Psoas muscle (tissue), 8 donors: Measurements from ENCODE around the gene PADI2. TPM values are rescaled to one million over a fixed set of nuclear protein-coding genes. Genes with fewer than 3 reads are reported as not detected.

Experiments
- ATAC-seq, 4 donors: fragments of 200-7000 bp; cut with Tn5 transposase; one replicate each; pipeline ENCODE4 v1.9.1; 2020; ENCODE audit warnings: moderate library complexity in 3 of 4, mild to moderate bottlenecking in 2 of 4
- DNase-seq, 2 donors: peaks; one replicate each; pipeline ENCODE4 v3.0.0-alpha.2; 2020
- H3K27ac ChIP-seq: fragments of 200-600 bp; one replicate; pipeline ENCODE4 v1.8.0; 2022
- H3K27me3 ChIP-seq, 3 donors: fragments of 200-600 bp in 1 of 3; one replicate each; pipeline versions ENCODE4 v1.6.1 to v1.8.0; 2013 to 2022; ENCODE audit warnings: low read length in 2 of 3, mild to moderate bottlenecking in 2 of 3, moderate library complexity in 1 of 3; ENCODE audit not compliant: insufficient read depth in 3 of 3
- H3K36me3 ChIP-seq, 2 donors: fragments of 200-600 bp in 1 of 2; one replicate each; pipeline versions ENCODE4 v1.6.1 to v1.8.0; 2013 to 2022; ENCODE audit warnings: low read depth in 1 of 2, mild to moderate bottlenecking in 1 of 2, moderate library complexity in 1 of 2; ENCODE audit not compliant: insufficient read depth in 1 of 2
- H3K4me1 ChIP-seq: fragments of 200-600 bp; one replicate; pipeline ENCODE4 v1.8.0; 2022
- H3K4me3 ChIP-seq: fragments of 200-600 bp; one replicate; pipeline ENCODE4 v1.8.0; 2022; ENCODE audit warnings: mild to moderate bottlenecking
- H3K9me3 ChIP-seq: fragments of 200-600 bp; one replicate; pipeline ENCODE4 v1.8.0; 2022
- CTCF ChIP-seq: fragments of 200-600 bp; IDR thresholded peaks from one replicate; pipeline ENCODE4 v1.8.0; 2022; ENCODE audit warnings: antibody characterized with exemption
- WGBS, 3 donors: extraction: QIAGEN DNeasy Blood & Tissue Kit; methylation state at CpG; one replicate each; pipeline versions ENCODE4 v1.1.6 to v1.1.7; 2013; 5-methylcytosine and 5-hydroxymethylcytosine counted together
- intact Hi-C, 2 donors: fragments of 100-400 bp; cut with DNase I; formaldehyde crosslinking; loops; one replicate each; pipeline versions ENCODE4 v1.11.0 to v1.14.2; 2022
- polyA plus RNA-seq, 3 donors: library from polyadenylated mRNA; stranded (reverse); fragments of 200-250 nt; gene quantifications; one replicate each; pipeline ENCODE4 v1.2.3, GENCODE V29; 2013
- total RNA-seq, 4 donors: library from RNA; stranded (reverse); fragmentation: NEBNext Ultra II Directional in 2 of 4; extraction: Animal tissue kit (Norgen Biotek cat#: 25700) in 2 of 4; gene quantifications; one replicate each; pipeline versions ENCODE4 v1.2.1 to v1.2.4, GENCODE V29; 2021 to 2023
- donor health status: healthy with polysubstance abuse.
- donor health status: DM: no; HTN: no; CAD: no; lungs with moderate emphysema.
- donor health status: Bipolar disorder and iron deficiency.
- donor health status: healthy.
- donor health status: DM: yes; HTN: yes; CAD: no.
- donor health status: DM: no; HTN: no; CAD: no.
- donor health status: DM: no; HTN: no; CAD: no.
- donor health status: DM: yes; HTN: yes; CAD: no.

The PADI2 gene
- total and polyA plus RNA-seq, 7 donors: 58.1 to 956 (median 198) TPM

GRCh38 chr1:17155257-17155920 lies 36.1 kb upstream of the PADI2 start:
- Histone ChIP-seq H3K4me3 (no peak overlapping the region), H3K4me1 (no peaks in the 10 kb centered on the region), H3K9me3 (no peaks in the 10 kb centered on the region), H3K27me3 (peaks cover 0 to 7% (median 4%) of the 10 kb centered on the region in 3 donors), H3K27ac (no peak overlapping the region), H3K36me3 (no peaks in the 10 kb centered on the region)
- 41 to 55% (median 46%) methylated on average over 2 of the region's 2 CpGs for WGBS, 3 donors
- TF ChIP-seq CTCF: no peak
- intact Hi-C loops: no loop called here
- DNase-seq (no peak), ATAC-seq (no peak)

GRCh38 chr1:17149771-17150170 lies 30.5 kb upstream of the PADI2 start:
- intact Hi-C loops: no loop called here
- no peak overlapping the region for H3K27ac ChIP-seq
- DNase-seq: no peak
- H3K27me3 ChIP-seq: peaks cover 0 to 36% (median 10%) of the 10 kb centered on the region in 3 donors
- no peaks in the 10 kb centered on the region for H3K4me1 ChIP-seq
- H3K9me3 ChIP-seq: no peaks in the 10 kb centered on the region
- no peak for ATAC-seq
- H3K4me3 ChIP-seq: no peak overlapping the region
- TF ChIP-seq CTCF: no peak
- no peaks in the 10 kb centered on the region for H3K36me3 ChIP-seq
- WGBS, 3 donors: 56 to 60% (median 60%) methylated on average over 8 of the region's 8 CpGs

DNA sequence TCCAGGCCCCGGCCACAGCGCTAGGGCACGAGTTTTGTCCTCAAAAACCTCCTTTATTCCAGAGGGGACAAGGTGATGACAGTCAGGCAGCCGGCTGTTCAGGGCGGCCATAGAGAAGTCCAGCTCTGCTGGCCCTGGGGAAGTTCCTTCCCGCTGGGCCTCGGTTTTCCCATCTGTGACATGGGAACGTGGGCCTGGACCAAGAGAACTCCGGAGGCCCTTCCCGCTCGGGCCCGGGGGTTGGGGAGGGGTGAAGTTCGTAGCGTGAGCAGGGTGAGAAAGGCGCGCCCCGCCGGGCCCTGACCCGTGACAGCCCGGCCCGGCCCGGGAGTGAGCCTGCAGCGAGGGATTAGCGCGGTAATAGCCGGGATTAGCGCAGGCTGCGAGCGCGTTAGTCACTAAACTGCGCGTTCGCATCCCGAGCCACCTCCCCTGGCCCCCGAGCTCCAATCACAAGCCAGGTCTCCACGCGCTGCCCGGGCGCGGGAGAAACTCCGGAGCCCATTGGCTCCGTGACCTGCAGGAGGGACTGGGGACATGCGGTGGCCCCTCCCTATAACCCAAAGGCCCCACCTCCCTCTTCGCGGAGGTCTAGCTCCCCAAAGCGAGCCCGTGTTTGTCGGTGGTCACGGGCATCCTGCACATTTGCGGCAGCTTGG lies 29.8 kb upstream of the PADI2 start:
- no peak overlapping the region for H3K4me3 ChIP-seq
- TF ChIP-seq CTCF: no peak
- H3K27me3 ChIP-seq: peaks cover 0 to 36% (median 10%) of the 10 kb centered on the region in 3 donors
- H3K27ac ChIP-seq: no peak overlapping the region
- ATAC-seq (no peak), DNase-seq (no peak)
- H3K4me1 ChIP-seq: no peaks in the 10 kb centered on the region
- no peaks in the 10 kb centered on the region for H3K9me3 ChIP-seq
- 21 to 27% (median 22%) methylated on average over 45 to 50 of the region's 50 CpGs for WGBS, 3 donors
- H3K36me3 ChIP-seq: no peaks in the 10 kb centered on the region
- intact Hi-C loops: no loop called here

- intact Hi-C loops: no loop called here
- Histone ChIP-seq H3K27me3 (peaks cover 0 to 34% (median 9%) of the 10 kb centered on the region in 3 donors), H3K9me3 (peaks cover 3% of the 10 kb centered on the region), H3K36me3 (no peaks in the 10 kb centered on the region), H3K4me1 (no peaks in the 10 kb centered on the region), H3K27ac (no peak overlapping the region), H3K4me3 (no peak overlapping the region)
- TF ChIP-seq CTCF: no peak
- 77 to 84% (median 79%) methylated on average over 2 of the region's 2 CpGs for WGBS, 3 donors
- ATAC-seq: no peak
- no peak for DNase-seq
Observed at GRCh38 chr1:17145648-17146047, 26.4 kb upstream of the PADI2 start.
